ENCODE results near the gene CNOT1.
A peak's percentile ranks its signal among the peaks of the same experiment; 100 is the strongest.
"Not testable (repeated sequence)": the region's sequence is repeated elsewhere in the genome, so short reads cannot be mapped to it uniquely, and the experiment has no call there.

CNOT1 gene

GRCh38 chr16:58501242-58502131 is 128.1 kb downstream of the CNOT1 start:
- DNase-seq = peak; percentile 26

- peak; percentile 26 for DNase-seq
These were observed 129.0 kb downstream of the CNOT1 start for GRCh38 chr16:58500430-58501241.

DNA sequence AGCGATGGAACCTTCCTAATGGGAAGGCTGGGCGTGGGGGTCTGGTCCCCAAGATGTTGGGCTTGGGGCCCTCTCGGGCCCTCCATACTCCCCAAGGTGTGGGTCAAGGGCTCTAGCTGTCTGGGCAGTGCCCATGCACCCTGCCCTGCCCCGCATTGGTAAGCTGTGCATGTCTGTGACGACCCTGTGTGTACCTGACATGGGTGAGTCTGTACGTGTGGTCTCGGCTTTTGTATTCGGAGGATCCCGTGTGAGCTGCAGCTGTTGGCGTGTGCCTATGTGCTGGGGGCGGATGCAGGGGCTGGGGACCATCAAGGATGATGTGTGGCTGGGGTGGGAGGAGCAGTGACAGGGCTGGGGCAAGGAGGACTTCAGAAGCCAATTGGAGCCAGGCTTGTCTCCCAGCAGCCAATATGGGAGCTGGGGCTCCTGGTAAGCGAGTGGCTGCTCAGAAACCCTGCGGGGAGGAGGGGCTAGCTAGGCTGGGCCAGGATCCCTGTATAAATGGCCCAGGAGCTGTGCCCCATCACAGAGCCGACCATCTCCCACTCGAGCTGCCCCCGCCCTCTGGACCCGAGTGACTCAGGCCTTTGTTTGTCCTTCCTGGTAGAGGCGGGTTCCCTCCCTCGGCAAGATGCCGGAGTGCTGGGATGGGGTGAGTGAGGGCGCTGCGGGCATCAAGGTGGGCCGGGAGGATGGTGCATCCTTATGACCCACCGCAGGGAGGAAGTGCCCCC is 129.8 kb downstream of the CNOT1 start, which contains the start of gene NDRG4:
NDRG4 (plus strand) TSS at position 529 of the 737 bp plus-strand sequence; CDS start at position 635, 106 bp downstream.
- DNase-seq = peak; percentile 66

DNA sequence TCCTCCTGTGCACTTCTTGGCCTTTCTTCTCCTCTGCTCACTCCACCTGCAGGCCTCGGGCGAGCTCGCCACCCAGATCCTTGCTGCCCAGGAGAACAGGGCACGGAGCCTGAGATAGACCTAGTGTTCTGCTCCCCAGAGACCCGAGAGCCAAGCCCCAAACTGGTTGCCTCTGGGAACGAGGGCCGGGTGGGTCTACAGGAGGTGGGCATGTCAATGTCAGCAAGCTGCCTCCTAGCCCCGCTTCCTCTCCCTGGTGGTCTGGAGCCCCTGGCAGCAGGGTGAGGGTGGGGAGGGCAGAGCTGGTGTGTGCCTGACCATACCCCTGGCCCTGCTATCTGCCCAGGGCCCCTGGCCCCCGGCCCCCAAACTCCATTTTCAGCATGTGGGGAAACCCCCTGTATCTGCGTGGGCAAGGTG is 130.5 kb downstream of the CNOT1 start:
- DNase-seq = no peak

DNA sequence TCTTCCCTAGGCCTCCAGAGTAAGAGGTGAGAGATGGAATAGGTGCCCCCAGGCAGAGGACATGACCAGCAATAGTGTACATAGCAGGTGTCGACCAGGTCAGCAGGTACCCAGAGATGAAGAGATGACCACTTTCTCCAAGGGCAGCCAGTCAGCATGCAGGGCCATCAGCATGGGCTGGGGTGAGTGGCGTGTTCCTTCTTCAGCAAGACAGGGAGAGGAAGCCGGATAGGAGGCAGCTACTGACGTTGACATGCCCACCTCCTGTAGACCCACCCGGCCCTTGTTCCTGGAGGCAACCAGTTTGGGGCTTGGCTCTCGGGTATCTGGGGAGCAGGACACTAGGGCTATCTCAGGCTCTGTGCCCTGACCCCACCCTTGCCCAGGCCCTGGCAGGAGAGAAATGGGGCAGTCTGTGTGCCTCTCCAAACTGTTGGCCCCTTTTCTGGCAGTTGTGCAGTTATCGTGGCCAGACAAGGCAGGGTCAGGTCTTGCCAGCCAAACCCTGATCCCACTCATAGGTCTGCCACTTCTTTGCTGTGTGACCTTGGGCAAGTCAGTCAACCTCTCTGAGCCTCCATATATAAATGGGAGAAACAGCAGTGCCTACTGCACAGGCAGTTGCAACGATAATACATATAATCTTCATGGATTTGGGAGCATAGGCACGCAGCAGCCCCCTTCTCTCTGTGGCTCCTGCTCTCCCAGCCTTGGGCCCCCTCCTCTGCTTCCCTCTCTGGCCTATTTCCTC is 131.1 kb downstream of the CNOT1 start:
- no peak for DNase-seq

DNA sequence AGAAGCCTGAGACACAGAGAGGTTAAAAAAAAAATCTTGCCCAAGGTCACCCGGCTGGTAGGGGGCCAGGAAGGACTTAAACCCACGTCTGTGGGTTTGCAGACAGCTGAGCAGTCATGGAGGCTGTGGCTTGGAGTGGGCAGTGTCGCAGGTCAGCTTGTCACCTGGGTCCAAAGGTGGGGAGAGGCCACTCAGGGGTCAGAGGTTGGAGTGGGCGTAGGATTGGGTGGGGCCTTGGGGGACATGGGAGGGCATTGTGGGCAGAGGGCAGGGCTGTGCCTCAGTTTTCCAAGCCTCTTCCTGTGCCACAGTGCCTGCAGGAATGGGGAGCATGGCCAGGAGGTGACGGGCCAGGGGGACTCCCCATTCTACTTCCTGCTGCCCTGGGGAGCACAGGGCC is 131.7 kb downstream of the CNOT1 start:
- DNase-seq = no peak

GRCh38 chr16:58497468-58497867 is 132.2 kb downstream of the CNOT1 start:
- DNase-seq = no peak

- DNase-seq = peak; percentile 37
These were observed 133.9 kb downstream of the CNOT1 start for GRCh38 chr16:58495521-58496331.

DNA sequence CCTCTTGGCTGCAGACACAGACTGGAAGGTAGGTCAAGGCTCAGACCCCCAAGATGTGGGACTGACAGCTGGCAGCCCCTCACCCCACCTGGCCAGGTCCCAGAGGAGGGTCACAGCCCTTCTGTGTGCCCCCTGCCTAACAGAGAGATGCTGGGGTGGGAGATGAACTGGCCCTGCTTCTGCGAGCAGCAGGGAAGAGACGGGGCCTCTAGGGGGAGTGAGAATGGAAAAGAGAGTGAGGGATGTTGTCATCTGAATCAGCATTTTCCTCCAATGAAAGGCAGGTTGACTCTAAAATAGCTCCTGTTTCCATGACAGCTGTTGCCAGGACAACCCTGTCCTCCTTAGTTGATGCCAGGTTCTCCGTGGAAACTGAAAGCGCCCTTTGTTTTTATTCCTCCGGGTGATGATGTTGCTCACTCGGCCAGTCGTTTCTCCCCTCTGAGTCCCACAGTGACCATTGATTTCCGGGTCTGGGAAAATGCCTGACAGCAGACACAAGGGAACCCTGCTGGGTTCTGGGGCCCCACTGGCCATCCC is 134.6 kb downstream of the CNOT1 start:
- DNase-seq = peak; percentile 70

DNA sequence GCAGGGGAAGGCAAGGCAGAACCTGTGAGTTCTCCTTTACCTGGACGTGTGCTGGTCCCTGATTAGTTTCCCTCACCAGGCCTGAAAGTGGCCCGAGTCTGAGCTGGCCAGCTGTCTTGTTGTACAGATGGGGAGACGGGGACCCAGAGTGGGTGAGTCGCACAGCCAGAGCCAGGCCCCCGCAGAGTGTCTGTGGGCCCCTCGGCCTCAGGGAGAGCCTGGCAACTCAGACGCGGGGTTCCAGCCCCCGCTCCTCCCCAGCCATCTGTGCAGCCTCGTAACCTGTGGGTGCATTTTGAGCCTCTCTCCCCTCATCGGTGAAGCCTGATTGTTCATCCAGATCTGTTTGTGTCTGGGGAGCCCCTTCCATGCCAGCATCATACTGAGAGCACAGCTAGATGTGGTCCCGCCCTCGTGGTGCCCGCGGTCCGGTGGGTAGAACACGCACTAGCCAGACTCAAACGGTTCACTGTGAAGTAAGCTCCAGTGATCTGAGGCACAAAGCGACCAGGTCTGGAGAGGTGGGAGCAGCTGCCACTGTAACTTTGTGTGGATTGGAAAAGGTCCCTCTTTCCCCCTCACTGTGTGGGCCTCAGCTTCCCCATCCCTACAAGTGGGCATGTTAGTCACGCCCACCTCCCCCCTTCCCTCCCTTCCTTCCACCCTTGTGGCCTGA is 135.7 kb downstream of the CNOT1 start:
- DNase-seq = no peak

- DNase-seq = no peak
These were observed 136.9 kb downstream of the CNOT1 start for GRCh38 chr16:58492735-58493134.

- DNase-seq = no peak
These were observed 137.6 kb downstream of the CNOT1 start for GRCh38 chr16:58492066-58492465.

DNA sequence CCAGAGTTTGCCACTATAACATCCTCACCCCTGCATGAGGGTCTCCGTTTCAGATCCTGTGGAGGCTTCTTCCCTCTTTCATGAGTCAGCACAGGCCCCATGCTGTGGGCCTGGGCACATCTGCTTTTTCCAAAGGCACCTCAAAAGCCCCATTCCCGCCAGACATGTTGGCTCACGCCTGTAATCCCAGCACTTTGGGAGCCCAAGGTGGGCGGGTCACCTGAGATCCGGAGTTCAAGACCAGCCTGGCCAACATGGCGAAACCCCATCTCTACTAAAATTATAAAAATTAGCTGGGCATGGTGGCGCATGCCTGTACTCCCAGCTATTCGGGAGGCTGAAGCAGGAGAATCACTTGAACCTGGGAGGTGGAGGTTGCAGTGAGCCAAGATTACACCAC is 139.1 kb downstream of the CNOT1 start:
- DNase-seq = not testable (repeated sequence)

DNA sequence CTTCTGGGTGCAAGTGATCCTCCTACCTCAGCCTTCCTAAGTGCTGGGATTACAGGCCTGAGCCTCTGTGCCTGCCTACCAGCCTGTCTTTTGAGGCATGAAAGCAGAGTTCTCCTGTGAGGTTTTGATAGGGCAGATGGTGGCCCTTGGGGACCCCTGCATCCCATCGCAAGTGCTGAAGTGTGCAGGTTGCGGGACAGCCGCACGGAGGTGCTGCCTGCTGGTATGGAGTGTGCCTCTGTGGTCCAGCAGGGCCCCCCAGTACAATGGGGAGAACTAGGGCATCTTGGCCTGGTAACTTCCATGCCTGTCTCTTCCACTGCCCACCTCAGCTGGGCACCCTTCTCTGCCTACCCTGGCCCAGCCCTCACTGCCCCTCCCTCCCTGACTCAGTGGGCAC is 139.6 kb downstream of the CNOT1 start:
- no peak for DNase-seq

DNA sequence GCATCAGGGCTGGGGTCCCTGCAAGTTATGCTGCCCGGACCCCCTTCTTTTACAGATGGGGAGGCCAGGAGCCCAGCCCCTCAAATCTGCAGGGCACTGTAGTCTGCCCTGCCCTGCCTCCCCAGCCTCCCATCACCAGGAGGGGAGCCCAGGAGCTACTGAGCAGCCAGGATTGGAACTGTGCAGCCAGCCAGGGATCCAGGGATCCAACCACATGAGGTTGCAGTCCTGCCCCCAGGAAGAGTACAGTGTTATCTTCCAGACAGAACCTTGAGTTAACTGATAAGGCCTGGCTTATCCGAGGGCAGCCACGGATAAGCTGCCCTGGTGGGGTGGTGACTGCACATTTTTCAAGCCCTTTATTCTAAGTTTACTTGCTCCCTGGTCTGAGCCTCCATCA is 141.1 kb downstream of the CNOT1 start:
- DNase-seq = no peak

GRCh38 chr16:58487566-58488351 is 141.9 kb downstream of the CNOT1 start:
- DNase-seq = peak; percentile 39

DNA sequence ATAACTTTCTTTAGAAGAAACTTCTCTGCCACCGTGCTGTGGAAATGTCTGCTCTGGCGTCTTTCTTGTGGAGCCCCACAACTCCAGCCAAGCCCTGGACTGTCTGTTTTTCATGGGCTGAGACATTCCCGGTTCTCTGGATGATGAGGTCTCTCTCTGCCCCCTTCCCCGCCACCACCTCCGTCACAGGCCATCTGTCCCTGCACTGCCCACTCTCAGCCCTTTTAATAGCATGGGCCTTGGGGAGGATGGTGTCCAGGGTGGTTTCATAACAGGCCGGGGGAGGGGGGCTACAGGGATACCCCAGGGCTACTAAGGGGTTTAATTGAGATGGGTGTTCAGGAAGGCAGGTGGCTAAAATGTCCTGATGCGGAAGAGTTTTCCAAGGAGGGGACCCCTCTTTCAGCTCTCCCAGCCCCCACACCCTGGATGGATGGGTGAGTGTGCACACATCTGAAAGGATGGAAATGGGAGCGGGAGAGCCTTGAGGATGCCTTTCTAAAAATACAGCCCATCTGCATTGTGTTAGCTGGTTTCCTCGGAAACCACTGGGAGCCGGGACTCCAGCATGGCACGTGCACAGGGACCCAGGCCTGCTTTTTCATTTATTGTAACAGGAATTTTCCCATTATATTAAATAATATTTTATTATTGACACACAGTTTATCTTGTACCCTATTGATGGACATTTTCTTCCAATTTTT is 144.3 kb downstream of the CNOT1 start:
- DNase-seq = no peak

DNA sequence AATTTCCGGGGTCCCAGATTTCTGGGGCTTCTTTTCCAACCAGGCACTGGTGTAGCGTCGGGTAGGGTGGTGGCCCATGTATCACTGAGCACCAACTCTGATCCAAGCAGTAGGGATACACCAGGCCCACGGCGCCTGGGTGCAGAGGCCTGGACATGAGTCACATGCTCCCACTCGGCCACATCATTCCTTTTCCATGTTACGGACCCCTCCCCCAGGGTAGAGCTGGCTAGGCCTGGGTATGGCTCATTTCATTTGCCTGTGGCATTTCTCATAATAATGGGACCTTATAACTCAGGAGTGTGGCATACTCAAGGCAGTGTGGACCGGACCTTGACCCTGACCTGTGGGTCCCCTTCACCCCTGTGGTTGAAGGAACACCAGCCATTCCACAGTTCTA is 147.7 kb downstream of the CNOT1 start:
- no peak for DNase-seq
